ENCODE measurements around the gene PSMB10.
"Not testable (repeated sequence)": the region's sequence is repeated elsewhere in the genome, so short reads cannot be mapped to it uniquely, and the experiment has no call there.

Gene PSMB10

DNA sequence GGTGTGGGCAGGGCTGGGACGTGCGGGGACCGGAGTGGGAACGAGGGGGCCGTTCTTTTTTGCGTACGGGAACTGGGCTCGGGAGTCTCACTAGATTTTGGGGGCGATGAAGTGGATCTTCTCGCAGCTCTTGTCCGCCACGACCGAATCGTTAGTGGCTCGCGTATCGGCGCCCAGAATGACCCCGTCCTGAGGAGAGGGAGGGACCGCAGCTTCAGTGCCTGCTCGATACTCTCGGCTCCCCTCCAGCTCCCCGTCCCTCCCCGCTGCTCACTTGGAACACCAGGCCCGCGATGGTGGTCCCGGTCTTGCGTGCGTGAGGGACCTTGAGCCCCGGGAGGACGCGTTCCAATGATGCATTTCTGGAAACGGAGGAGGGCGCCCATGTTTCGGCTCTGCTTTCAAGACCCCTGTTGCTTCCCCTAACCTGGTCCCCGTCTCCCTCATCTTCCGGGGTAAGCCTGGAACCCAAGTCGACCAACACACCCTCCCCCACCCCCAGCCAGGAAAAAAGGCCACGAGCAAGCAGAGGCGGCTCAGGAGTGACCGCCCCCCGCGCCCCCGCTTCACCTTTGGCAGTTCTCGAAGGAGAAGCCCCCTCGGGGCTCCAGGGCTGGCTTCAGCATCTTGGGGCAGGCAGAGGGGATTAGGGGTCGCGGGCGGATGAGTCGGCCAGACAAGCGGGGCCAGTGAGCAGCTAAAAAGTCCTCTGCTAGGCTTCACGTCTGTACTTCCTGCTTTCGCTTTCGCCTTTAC is at the start of gene PSMB10:
PSMB10 (minus strand) TSS at position 727 of the 756 bp plus-strand sequence; CDS start at position 626, 101 bp downstream.
- no peak for FAIRE-seq

DNA sequence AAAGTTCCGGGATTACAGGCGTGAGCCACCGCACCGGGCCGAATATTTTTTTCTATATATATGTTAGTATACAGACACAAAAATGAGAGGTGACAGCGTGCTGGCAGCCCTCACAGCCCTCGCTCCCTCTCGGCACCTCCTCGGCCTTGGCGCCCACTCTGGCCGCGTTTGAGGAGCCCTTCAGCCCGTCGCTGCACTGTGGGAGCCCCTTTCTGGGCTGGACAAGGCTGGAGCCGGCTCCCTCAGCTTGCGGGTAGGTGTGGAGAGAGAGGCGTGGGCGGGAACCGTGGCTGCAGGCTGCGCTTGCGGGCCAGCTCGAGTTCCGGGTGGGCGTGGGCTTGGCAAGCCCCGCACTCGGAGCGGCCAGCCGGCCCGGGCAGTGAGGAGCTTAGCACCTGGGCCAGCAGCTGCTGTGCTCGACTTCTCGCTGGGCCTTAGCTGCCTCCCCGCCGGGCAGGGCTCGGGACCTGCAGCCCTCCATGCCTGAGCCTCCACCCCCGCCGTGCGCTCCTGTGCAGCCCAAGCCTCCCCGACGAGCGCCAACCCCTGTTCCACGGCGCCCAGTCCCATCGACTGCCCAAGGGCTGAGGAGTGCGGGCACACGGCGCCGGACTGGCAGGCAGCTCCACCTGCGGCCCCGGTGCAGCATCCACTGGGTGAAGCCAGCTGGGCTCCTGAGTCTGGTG is 45.5 kb upstream of the PSMB10 start:
- FAIRE-seq: no peak

DNA sequence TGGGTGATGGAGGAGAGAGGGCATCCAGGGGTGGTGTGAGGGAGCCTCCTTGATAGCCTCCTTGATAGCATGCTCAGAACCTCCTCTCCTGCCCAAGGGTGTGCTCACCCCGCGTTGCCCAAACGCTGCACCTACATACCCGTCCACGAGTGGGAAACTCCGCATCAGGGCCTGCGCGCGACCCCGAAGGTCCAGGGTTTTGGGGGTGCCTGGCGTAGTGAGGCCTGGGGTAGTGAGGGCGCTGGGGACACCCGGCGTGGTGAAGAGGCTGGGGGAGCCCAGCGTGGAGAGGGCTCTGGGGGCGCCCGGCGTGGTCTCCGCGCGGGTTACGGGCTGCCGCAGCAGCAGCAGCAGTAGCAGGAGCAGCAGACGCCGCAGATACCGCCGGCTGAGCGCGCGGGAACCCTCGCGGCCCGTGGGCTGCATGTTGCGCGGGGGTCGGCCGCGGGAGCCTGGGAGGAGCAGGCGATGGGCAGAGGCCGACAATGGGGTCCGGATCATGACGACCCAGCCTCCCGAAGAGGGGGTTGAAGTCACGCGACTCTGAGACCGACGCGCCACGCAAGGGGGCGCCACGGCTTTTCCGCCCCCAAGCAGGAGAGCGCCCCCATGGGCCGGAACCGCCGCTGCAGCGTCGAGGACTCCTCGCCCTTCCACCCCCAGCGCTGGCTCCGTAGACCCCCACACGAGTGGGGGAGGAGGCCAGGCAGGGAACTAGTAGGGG is 43.5 kb upstream of the PSMB10 start, which contains the start of gene DPEP3:
DPEP3 (minus strand) TSS at position 545 of the 724 bp plus-strand sequence; CDS start at position 426, 119 bp downstream.
- no peak for FAIRE-seq

DNA sequence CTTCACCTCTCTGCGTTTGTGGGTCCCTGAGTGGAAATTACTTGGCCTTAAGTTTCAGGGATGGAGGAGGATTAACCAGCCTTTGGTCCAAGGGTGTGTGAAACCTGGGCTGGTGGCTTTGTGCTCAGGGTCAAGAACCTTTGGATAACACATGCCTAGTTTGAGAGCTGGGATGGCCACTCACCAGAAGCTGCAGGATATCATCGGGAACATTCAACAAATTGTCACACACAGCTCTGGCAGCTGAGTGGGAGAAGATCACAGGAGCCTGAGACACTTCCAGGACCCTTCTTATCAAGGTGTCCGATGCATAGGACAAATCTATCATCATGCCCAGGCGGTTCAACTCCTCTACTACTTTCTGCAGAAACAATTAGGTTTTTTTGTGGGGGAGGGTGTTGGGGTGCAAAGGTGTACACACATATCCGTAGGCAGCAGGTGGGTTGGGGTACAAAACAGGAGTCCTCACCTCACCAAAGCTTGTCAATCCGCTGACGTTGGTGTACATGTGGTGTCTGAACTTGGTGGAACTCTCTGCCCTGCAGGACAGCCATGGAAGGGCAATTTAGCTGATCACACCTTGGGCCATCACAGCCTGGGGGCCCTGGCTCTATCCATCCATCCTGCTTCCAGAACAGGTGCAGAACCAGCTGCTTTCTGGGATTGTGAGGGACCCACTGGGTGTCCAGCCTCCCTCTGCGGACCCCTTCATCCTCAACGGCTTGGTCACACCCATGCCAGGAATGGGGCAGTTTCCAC is 41.0 kb upstream of the PSMB10 start:
- no peak for FAIRE-seq

DNA sequence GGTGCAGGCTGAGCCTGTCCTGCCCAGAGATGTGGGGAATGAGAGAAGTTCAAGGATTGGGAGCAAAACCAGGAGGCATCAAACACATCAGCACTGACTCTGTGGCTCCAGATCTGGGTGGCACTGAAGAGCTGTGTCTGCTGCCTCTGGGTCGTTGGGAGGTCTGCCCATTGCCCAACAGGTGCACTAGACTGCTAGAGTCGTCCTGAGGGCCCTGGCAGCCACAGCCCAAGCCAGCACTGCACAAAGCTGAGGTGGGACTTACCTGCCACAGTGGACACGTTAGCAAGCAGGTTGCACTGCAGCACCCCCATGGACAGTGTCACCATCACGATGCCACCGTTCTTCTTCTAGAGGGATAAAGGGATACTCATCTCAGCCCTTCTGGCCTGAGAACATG is 40.4 kb upstream of the PSMB10 start:
- no peak for FAIRE-seq

DNA sequence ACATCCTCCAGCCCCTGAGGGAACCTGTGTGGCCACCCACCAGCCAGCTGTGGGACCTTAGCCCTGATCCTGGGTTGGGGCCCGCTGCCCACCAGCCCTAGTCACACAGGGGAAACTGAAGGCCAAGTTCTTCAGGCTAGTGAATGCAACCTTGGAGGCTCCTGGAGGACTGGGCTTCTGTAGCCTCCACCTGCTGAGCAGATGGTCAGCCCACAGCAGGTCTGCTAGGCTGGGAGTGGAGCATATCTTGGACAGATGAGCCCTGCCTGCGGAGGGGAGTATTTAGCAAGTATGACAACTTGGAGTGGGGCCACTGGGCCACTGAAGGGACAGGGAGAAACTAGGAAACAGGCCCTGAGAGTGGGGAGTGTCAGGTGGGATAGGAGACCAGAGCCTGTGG is 39.6 kb upstream of the PSMB10 start:
- no peak for FAIRE-seq

DNA sequence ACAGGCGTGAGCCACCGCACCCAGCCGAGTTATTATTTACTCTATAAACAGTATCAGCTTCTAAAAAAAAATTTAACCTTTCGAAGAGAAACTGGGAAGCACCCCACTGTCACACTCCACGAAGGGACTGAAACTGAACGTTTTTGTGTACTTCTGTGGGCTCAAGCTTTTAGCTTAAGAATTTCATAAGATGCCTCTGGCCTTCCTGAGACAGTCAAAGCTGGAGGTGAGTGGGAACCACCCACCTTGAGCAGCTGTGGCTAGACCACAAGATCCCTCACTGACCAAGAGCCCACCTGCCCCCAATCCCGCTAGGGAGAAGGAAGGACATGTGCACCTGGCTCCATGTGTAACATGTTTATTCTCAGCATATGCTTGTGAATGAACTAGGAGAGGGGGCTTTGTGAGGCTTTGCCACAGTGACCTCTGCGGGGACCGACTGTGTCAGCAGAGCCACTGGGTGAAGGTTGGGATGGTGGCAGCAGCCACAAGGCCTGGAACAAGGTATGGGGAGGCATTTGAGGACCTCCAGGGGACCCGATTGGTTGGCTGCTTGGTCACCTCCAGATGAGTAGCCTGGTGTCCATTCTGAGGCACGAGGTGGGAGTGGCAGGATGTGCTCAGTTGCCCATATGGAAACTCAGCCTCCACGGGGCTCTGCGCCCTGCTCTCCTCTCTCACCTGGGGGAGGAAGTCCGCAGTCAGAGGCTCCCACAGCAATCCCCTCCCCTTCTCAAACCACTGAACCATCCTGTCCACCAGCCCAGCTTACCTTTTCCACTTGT is 38.9 kb upstream of the PSMB10 start:
- FAIRE-seq: no peak

DNA sequence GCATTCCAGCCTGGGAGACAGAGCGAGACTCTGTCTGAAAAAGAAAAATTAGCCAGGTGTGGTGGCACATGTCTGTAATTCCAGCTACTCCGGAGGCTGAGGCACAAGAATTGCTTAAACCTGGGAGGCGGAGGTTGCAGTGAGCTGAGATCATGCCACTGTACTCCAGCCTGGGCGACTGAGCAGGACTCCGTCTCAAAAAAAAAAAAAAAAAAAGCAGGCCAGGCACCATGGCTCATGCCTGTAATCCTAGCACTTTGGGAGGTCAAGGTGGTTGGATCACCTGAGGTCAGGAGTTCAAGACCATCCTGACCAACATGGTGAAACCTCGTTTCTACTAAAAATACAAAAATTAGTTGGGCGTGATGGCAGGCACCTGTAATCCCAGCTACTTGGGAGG is 35.6 kb upstream of the PSMB10 start:
- not testable (repeated sequence) for FAIRE-seq

DNA sequence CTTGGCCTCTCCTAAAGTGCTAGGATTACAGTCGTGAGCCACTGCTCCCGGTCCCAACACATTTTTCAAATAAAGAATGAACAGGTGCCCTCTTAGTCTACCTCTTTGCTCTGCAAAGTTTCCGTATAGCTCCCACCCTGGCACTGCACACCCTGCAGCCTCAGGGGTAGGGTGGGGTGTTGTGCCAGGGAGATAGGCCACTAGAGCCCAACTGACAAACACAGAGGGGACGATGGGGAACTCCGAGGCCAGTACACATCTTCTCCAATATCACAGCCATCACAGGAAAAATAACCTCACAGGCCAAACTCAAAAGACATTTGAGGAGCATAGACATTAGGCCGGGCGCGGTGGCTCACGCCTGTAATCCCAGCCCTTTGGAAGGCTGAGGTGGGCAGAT is 34.5 kb upstream of the PSMB10 start:
- no peak for FAIRE-seq

DNA sequence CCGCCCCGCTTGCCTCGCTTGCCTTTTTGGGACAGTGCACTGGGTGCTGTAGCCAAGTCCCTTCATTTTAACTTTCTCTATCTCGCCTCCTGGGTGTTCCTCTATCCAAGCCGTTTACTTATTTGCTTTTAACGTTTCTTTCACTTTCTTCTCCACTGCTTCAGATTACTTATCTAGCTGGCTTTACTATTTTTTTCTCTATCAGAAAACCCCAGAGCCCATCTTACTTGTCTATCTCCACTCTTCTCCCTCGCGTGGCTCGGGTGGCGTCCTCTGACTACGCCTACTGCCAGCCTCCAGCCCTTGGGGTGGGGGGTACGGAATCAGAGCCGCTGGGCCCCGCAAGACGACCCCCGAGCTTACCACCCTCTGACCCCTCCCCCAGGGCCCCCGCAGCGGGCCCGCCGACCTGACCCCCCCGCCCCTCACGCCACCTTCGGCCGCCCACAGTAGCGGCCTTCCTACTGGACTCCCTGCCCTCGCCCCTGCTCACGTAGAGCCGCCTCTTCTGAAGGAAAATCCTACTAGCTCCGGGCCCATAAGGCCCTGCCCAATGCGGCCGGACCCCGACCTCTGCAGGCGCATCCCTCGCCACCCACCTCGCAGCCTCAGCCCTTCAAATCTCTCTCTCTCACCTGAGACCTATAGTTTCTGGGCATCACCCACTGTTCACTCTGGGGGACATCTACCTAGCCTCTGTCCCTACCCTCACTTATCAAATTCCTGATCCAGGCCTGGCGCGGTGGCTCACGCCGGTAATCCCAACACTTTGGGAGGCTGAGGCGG is 32.8 kb upstream of the PSMB10 start:
- FAIRE-seq: no peak

DNA sequence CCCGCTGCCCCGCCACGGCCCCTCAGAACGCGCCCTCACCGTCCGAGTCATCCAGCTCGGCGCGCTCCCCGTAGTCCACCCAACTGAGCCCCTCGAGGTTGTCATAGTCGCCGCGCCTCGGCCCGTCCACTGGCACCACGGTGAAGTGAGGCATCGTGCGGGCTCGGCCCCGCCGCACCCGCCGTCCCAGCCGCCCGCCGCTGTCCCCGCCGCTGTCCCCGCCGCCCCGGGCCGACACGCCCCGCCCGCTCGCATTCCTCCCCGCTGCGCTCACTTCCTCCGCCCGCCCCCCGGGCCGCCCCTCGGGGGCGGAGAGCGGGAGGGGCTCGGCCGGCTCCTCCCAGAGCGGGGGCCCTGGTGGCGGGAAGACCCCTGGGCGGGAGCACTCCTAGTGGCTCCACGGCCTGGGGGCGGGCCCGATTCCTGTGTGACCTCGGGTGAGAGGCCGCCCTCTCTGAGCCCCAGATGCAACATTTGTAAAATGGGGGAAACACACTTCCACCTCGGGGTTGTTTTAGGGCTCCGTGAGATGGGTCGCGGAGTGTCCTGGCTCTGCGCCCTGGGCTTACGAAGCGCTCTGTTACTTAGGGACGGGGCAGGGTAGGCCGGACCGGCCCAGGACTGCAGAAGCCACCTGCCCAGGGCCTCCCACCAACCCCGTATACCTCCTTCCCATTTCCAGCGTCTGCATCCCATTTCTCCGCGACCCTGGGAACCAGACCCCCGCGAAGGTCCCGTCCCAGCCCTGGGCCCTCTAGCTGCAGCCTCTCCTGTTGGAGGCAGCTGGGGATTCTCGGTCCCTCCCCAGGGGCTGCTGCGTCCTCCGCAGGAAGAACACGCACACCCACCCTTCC is 32.0 kb upstream of the PSMB10 start, which contains the start of gene SLC12A4:
SLC12A4 (minus strand) TSS at position 238 of the 854 bp plus-strand sequence; CDS start at position 154, 84 bp downstream.
- no peak for FAIRE-seq

DNA sequence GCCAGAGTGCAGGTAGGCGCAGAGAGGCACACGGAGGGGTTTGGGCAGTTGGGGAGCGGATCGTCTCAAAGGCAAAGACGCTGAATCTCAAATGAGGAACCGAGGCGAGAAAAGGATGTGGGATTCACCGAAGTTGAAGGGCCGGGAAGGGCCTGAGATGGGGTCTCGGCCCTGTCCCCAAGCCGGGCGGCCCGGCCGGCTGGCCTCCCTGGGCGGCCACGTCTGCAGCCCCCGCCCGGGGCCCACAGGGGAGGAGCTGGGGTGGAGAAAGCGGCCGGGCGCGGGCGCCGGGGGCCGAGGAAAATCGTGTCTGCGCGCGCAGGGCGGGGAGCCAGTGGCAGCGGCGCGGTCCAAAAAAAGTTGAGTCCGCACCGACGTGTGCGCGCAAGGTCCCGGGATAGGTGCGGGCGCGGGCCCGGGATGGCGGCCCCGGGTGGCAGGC is 31.3 kb upstream of the PSMB10 start:
- FAIRE-seq: no peak

DNA sequence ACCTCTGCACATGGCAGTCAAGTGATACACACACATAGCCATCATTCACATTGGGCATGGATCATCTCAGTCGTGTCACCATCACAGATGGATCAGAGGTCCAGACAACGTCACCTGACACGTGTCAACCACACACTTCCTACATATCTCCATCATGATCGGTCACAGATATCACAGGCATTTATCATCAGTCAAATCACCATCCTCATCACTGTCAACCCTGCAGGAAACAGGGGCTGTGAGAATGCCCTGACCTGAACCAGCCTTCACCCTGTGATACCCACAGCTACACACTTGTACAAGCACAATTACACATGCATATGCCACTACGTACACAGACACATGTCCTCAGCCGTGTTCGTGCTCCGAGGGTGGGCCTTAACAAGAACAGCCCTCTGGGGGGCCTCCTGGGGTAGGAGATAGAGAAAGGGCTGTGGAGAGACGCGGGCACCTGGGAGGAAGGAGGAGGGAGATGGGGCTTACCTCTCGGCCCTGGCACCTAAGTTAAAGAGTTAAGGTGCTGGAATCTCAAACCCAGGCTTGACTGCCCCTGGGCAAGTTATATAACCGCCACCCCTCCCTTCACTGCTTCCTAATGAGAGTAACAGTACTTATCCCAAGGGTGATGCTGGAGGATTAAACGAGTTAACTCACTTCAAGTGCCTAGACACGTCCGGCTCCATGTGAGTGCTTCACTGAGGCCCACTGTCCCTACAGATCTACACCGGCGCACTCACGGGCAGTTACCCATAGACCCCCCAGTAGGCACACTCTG is 30.7 kb upstream of the PSMB10 start:
- FAIRE-seq: no peak

DNA sequence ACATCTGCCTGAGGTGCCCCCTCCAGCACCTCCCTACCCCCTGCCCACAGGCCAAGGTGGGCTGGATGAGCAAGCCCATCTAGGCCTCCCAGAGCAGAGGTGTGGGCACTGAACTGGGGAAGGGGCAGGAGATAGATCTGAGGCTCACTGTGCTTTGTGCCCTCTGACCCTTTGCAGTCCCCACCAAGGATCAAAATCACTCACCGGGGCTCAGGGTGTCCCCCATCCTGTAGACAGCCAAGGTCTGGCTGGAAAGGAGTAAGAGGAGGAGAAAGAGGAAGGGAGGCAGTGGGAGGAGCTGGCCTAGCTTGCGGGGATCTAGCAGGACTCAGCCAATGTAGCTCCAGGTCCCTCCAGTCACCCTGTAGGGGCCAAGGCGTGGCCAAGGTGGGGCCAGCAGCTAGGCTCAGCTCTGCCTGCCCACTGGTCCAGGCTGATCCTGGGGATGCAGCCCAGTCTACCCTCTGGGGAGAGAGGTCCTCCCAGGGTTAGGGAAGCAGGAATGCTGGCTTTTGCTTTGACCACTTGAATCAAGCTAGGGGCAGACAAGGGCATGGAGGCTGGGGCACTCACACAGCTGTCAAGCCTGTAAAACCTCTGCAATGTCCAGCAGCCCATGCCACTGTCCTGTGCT is 30.0 kb upstream of the PSMB10 start:
- peak; percentile 90 for FAIRE-seq

DNA sequence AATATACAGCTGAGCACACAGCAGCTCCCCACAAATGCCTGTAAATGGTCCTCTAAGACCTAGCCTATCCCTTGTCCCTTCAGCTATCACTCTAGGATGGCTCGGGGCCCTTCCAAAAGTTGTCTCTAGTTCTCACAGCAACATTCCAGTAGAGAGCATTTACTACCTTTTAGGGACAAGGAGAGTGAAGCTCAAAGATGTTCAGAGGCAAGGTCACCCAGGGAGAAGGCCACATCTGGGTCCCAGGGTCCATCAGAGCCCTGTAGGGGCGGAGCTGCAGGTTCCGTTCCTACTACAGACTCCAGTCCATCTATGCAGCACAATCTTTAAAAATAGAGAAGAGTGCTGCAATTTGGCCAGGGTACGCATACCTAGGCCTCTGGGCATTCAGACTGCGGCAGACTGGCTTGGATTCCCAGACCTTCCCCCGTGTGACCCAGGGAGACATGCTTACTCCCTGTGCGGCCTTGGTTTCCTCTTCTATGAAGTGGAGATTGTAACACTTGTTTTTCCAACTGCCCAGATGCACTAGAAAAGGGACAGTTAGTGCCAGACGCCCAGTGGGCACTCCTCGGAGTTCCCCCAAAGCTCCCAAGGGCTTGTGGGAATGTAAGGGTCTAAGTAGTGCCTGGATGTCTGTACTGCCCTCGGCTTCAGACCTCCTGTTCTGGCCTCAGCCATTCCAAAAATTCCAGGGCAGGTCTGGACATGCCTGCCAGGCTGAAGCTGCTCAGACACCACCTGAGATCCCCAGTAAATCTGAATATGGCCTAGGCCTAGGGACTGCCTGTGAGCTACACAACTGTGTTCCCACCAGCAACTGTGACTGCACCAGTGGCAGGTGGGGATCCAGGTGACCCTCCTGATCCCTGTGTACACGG is 29.3 kb upstream of the PSMB10 start:
- no peak for FAIRE-seq

DNA sequence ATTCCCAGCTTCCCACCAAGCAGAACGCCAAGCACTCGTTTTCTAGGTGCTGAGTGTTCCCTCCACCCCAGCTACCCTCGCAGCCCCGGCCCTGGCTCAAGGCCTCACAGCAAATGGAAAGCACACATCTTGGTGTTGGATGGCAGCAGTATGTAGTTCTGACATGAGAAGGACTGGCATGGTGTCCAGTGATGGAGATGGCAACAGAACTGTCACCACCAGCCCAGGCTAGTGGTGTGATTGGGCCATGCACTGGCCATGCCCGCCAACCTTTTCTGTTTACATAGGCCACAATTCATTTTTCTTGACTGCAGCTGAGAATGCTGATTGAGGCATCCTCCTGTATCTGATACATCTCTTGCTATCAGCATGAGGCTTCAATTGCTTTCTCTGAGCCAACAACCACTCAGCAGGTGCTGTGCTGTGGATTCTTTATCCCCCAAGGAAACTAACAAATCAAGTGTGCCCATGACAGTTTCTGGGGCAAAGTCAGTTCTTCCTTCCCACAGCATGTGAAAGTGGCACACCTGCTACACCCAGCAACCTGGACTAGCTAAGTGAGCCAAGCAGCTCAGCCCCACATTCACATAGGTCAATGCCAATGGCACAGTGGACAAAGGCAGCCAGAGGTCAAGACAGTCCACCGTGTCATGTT is 28.0 kb upstream of the PSMB10 start:
- FAIRE-seq: no peak

Measured in G401.6 (cell line).